H1 (cell line): ENCODE data around the gene SORBS1.

Source experiments
- ASH2L ChIP-seq: fragments of 200-600, 300-600 bp; sonication (generic); IDR thresholded peaks from one replicate; pipeline ENCODE4 v1.7.1; 2017; ENCODE audit warnings: low read length
- BRCA1 ChIP-seq: IDR thresholded peaks from 2 replicates; pipeline ENCODE4 v1.6.1; 2012; ENCODE audit warnings: low read depth, low read length, improper control_type of control experiment
- EP300 ChIP-seq, 2 experiments: IDR thresholded peaks; 1 replicate in 1 of 2; 2 replicates in 1 of 2; pipeline ENCODE4 v1.6.1; 2011 to 2012; ENCODE audit warnings: low read depth in 2 of 2, low read length in 2 of 2, mild to moderate bottlenecking in 2 of 2, borderline replicate concordance in 1 of 2, inconsistent platforms in 1 of 2, moderate library complexity in 1 of 2
- EZH2 ChIP-seq: fragments of 200-600 bp; sonication (generic); IDR thresholded peaks from 2 replicates; pipeline ENCODE4 v1.7.1; 2012; ENCODE audit warnings: low read depth, mild to moderate bottlenecking, moderate library complexity, low read length, inconsistent platforms; ENCODE audit not compliant: severe bottlenecking
- FOSL1 ChIP-seq: IDR thresholded peaks from 2 replicates; pipeline ENCODE4 v1.6.1; 2011; ENCODE audit warnings: mild to moderate bottlenecking, low read depth, low read length, moderate library complexity; ENCODE audit not compliant: insufficient read depth
- POLR2A ChIP-seq, 2 experiments: IDR thresholded peaks; 1 replicate in 1 of 2; 2 replicates in 1 of 2; pipeline ENCODE4 v1.6.1; 2011; ENCODE audit warnings: low read depth in 2 of 2, low read length in 2 of 2, mild to moderate bottlenecking in 2 of 2; ENCODE audit errors: control extremely low read depth in 1 of 2
- POU5F1 ChIP-seq: IDR thresholded peaks from 2 replicates; pipeline ENCODE4 v1.6.1; 2011; ENCODE audit warnings: low read depth, mild to moderate bottlenecking, low read length, moderate library complexity
- SP2 ChIP-seq: IDR thresholded peaks from 2 replicates; pipeline ENCODE4 v1.6.1; 2012; ENCODE audit warnings: mild to moderate bottlenecking, low read length, inconsistent platforms
- TBP ChIP-seq: IDR thresholded peaks from 2 replicates; pipeline ENCODE4 v1.6.1; 2011; ENCODE audit warnings: low read depth, low read length, improper control_type of control experiment
- YY1 ChIP-seq: IDR thresholded peaks from 2 replicates; pipeline ENCODE4 v1.6.1; 2011; ENCODE audit warnings: low read depth, mild to moderate bottlenecking, low read length
- TF ChIP-seq, protein P1 (sequence below), 3 experiments: IDR thresholded peaks; 1 replicate in 2 of 3; 2 replicates in 1 of 3; pipeline versions ENCODE4 v1.5.1 to v1.6.1; 2011; ENCODE audit warnings: low read length in 3 of 3, mild to moderate bottlenecking in 3 of 3, inconsistent platforms in 2 of 3, low read depth in 1 of 3, moderate library complexity in 1 of 3; ENCODE audit not compliant: insufficient read depth in 1 of 3; ENCODE audit errors: control extremely low read depth in 1 of 3
- TF ChIP-seq, protein P2 (sequence below): IDR thresholded peaks from 2 replicates; pipeline ENCODE4 v1.6.1; 2012; ENCODE audit warnings: inconsistent platforms
- TF ChIP-seq, protein P3 (sequence below): IDR thresholded peaks from 2 replicates; pipeline ENCODE4 v1.6.1; 2012; ENCODE audit warnings: inconsistent platforms

DNA sequence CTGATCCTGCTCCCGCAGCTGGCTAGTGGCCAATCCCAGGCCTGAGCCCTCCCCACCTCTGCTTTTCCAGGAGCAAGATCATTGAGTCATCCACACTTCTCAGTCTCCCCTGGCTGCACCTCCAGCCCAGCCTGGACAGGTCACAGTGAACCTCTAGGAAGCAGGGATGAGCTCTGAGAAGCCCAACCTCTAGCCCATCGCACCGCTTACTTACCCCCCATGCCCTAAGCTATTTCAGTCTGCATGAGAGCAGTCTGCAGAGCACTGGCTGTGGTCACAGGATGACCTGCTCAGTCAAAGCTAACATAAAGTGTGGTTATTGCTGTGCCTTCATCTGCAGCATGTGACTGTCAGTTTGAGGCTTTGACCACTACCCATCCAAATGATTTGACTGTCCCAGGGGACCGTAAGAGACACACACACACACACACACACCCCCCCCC is 129.2 kb downstream of the SORBS1 start:
- TF ChIP-seq ASH2L (no peak), EP300 (IDR thresholded peaks at IDR 0.05; ENCODE audit: borderline replicate concordance in 1 of 2, low read depth in 2 of 2, low read length in 2 of 2) (no peak), POLR2A (IDR thresholded peaks at IDR 0.05; ENCODE audit: control extremely low read depth in 1 of 2, low read depth in 2 of 2, low read length in 2 of 2) (no peak), EZH2 (no peak), YY1 (no peak), POU5F1 (no peak), SP2 (no peak), FOSL1 (no peak), BRCA1 (no peak), TBP (no peak)
- TF ChIP-seq, protein P1, sequence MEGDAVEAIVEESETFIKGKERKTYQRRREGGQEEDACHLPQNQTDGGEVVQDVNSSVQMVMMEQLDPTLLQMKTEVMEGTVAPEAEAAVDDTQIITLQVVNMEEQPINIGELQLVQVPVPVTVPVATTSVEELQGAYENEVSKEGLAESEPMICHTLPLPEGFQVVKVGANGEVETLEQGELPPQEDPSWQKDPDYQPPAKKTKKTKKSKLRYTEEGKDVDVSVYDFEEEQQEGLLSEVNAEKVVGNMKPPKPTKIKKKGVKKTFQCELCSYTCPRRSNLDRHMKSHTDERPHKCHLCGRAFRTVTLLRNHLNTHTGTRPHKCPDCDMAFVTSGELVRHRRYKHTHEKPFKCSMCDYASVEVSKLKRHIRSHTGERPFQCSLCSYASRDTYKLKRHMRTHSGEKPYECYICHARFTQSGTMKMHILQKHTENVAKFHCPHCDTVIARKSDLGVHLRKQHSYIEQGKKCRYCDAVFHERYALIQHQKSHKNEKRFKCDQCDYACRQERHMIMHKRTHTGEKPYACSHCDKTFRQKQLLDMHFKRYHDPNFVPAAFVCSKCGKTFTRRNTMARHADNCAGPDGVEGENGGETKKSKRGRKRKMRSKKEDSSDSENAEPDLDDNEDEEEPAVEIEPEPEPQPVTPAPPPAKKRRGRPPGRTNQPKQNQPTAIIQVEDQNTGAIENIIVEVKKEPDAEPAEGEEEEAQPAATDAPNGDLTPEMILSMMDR (IDR thresholded peaks at IDR 0.05; ENCODE audit: control extremely low read depth in 1 of 3, insufficient read depth in 1 of 3, low read depth in 1 of 3, low read length in 3 of 3), result no peak
- TF ChIP-seq, protein P2, sequence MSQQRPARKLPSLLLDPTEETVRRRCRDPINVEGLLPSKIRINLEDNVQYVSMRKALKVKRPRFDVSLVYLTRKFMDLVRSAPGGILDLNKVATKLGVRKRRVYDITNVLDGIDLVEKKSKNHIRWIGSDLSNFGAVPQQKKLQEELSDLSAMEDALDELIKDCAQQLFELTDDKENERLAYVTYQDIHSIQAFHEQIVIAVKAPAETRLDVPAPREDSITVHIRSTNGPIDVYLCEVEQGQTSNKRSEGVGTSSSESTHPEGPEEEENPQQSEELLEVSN, result no peak
- TF ChIP-seq, protein P3, sequence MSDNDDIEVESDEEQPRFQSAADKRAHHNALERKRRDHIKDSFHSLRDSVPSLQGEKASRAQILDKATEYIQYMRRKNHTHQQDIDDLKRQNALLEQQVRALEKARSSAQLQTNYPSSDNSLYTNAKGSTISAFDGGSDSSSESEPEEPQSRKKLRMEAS, result no peak
